ENCODE data around the gene PLEKHH3. TPM values are rescaled to one million over a fixed set of nuclear protein-coding genes. Genes with fewer than 3 reads are reported as not detected.

PLEKHH3 gene
- total and polyA plus RNA-seq, 4 donors: 4.2 to 10.3 (median 7.9) TPM

DNA sequence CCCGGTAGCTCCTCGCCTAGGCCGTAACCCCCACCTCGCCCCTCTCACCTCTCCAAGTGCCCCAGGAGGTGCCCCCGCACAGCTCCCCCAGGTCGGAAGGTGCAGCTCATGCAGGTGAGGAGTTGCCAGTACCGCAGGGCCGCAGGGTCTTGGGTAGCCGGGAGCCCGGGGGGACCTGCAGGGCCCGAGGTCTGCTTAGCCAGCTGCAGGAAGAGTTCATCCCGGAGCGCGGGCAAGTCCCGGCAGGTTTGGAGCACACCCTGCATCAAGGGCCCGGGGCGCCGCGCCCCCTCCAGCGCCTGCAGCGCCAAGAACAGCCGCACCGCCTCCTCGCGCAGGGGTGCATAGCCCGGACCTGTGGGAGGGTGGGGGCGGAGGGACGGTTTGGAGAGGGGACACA, 4.8 kb downstream of the PLEKHH3 start (continued):
- TF ChIP-seq RXRA (IDR thresholded peaks at IDR 0.05) (no peak), FOXA2 (IDR thresholded peaks at IDR 0.05) (no peak), EGR1 (IDR thresholded peaks at IDR 0.05; ENCODE audit: low read depth in 2 of 2) (no peak)

DNA sequence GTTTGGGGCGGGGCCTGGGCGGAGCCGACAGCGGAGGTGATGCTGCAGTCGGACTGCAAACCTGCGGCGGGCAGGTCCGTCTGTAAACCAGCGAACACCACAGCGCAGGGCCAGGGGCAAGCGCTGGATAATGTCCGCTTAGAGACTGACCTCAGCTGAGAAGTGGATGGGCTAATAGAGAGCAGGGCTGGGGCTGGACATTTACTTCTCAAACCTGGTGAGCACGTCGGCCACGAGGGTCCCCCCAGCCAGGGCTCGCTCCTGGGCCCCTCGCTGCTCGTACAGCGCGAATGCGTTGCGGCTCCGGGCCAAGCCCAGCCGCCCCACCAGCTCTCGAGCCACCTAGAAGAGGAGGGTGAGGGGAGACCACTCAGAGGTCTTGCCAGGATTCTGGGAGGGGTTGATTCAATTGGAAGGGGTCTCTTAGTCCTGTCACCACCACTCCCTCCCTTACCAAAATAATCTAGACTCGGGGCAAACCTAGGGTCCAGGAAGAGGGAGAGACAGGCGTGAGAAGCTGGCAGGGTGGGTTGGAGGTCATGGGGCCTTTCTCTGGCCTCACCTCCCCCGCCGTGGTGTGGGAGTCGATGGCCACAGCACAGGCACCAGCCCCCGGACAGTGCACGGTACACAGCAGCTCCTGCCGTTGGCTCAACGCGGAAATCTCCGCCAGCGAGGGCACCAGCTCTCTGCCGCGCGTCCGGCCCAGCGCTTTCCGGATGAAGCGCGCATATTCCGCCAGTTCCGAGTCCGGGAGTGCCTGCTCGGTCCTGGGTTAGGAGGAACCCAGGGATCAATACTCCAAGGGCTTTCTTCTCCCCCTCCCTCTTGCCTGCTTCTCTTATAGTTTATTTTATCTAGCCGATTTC, 5.8 kb downstream of the PLEKHH3 start:
- Histone ChIP-seq H3K27ac (ENCODE audit: low read depth in 1 of 2, low read length in 2 of 2) (no peak overlapping the region), H3K4me1 (ENCODE audit: control insufficient read depth in 4 of 4, insufficient read depth in 4 of 4, low read length in 3 of 4) (peaks cover 19 to 52% (median 24%) of the 10 kb centered on the region in 4 donors)

More for the DNA sequence above, 5.8 kb downstream of the PLEKHH3 start:
- H3K9ac ChIP-seq (ENCODE audit: low read depth in 1 of 2, low read length in 2 of 2): no peak overlapping the region
- no peaks in the 10 kb centered on the region for H3K9me3 ChIP-seq (ENCODE audit: control insufficient read depth in 4 of 4, low read length in 3 of 4)
- H3K27me3 ChIP-seq (ENCODE audit: control insufficient read depth in 4 of 4, insufficient read depth in 4 of 4, low read length in 3 of 4): no peaks in the 10 kb centered on the region
- peak; percentile 68 for DNase-seq (ENCODE audit: low spot score)
- peaks cover 9 to 24% (median 14%) of the 10 kb centered on the region in 4 donors for H3K36me3 ChIP-seq (ENCODE audit: control insufficient read depth in 4 of 4, insufficient read depth in 3 of 4, low read depth in 1 of 4, low read length in 3 of 4)
- TF ChIP-seq, protein P1, sequence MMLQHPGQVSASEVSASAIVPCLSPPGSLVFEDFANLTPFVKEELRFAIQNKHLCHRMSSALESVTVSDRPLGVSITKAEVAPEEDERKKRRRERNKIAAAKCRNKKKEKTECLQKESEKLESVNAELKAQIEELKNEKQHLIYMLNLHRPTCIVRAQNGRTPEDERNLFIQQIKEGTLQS (IDR thresholded peaks at IDR 0.05): no peak
- no peak for TF ChIP-seq NR2F2 (IDR thresholded peaks at IDR 0.05)
- TF ChIP-seq EGR1 (IDR thresholded peaks at IDR 0.05; ENCODE audit: low read depth in 2 of 2): no peak
- TF ChIP-seq HNF4A (conservative IDR thresholded peaks at IDR 0.05): no peak
- no peak for TF ChIP-seq HNF4G (IDR thresholded peaks at IDR 0.05)
- no peak for TF ChIP-seq FOXA1 (IDR thresholded peaks at IDR 0.05)
- TF ChIP-seq, protein P2, sequence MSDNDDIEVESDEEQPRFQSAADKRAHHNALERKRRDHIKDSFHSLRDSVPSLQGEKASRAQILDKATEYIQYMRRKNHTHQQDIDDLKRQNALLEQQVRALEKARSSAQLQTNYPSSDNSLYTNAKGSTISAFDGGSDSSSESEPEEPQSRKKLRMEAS (IDR thresholded peaks at IDR 0.05): no peak
- TF ChIP-seq YY1 (IDR thresholded peaks at IDR 0.05): no peak
- TF ChIP-seq, protein P3, sequence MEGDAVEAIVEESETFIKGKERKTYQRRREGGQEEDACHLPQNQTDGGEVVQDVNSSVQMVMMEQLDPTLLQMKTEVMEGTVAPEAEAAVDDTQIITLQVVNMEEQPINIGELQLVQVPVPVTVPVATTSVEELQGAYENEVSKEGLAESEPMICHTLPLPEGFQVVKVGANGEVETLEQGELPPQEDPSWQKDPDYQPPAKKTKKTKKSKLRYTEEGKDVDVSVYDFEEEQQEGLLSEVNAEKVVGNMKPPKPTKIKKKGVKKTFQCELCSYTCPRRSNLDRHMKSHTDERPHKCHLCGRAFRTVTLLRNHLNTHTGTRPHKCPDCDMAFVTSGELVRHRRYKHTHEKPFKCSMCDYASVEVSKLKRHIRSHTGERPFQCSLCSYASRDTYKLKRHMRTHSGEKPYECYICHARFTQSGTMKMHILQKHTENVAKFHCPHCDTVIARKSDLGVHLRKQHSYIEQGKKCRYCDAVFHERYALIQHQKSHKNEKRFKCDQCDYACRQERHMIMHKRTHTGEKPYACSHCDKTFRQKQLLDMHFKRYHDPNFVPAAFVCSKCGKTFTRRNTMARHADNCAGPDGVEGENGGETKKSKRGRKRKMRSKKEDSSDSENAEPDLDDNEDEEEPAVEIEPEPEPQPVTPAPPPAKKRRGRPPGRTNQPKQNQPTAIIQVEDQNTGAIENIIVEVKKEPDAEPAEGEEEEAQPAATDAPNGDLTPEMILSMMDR (IDR thresholded peaks at IDR 0.05; ENCODE audit: low read depth, low read length, missing input control): no peak
- TF ChIP-seq JUND (IDR thresholded peaks at IDR 0.05): no peak
- TF ChIP-seq RXRA (IDR thresholded peaks at IDR 0.05): no peak
- TF ChIP-seq, protein P4, sequence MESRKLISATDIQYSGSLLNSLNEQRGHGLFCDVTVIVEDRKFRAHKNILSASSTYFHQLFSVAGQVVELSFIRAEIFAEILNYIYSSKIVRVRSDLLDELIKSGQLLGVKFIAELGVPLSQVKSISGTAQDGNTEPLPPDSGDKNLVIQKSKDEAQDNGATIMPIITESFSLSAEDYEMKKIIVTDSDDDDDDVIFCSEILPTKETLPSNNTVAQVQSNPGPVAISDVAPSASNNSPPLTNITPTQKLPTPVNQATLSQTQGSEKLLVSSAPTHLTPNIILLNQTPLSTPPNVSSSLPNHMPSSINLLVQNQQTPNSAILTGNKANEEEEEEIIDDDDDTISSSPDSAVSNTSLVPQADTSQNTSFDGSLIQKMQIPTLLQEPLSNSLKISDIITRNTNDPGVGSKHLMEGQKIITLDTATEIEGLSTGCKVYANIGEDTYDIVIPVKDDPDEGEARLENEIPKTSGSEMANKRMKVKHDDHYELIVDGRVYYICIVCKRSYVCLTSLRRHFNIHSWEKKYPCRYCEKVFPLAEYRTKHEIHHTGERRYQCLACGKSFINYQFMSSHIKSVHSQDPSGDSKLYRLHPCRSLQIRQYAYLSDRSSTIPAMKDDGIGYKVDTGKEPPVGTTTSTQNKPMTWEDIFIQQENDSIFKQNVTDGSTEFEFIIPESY (IDR thresholded peaks at IDR 0.05): no peak
- no peak for TF ChIP-seq TAF1 (conservative IDR thresholded peaks at IDR 0.05)
- TF ChIP-seq GABPA (IDR thresholded peaks at IDR 0.05 in 1 of 2, conservative IDR thresholded peaks at IDR 0.05 in 1 of 2): no peak
- TF ChIP-seq FOXA2 (IDR thresholded peaks at IDR 0.05): no peak
- TF ChIP-seq SP1 (IDR thresholded peaks at IDR 0.05): no peak
- TF ChIP-seq, protein P5, sequence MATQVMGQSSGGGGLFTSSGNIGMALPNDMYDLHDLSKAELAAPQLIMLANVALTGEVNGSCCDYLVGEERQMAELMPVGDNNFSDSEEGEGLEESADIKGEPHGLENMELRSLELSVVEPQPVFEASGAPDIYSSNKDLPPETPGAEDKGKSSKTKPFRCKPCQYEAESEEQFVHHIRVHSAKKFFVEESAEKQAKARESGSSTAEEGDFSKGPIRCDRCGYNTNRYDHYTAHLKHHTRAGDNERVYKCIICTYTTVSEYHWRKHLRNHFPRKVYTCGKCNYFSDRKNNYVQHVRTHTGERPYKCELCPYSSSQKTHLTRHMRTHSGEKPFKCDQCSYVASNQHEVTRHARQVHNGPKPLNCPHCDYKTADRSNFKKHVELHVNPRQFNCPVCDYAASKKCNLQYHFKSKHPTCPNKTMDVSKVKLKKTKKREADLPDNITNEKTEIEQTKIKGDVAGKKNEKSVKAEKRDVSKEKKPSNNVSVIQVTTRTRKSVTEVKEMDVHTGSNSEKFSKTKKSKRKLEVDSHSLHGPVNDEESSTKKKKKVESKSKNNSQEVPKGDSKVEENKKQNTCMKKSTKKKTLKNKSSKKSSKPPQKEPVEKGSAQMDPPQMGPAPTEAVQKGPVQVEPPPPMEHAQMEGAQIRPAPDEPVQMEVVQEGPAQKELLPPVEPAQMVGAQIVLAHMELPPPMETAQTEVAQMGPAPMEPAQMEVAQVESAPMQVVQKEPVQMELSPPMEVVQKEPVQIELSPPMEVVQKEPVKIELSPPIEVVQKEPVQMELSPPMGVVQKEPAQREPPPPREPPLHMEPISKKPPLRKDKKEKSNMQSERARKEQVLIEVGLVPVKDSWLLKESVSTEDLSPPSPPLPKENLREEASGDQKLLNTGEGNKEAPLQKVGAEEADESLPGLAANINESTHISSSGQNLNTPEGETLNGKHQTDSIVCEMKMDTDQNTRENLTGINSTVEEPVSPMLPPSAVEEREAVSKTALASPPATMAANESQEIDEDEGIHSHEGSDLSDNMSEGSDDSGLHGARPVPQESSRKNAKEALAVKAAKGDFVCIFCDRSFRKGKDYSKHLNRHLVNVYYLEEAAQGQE (IDR thresholded peaks at IDR 0.05): no peak
- WGBS: 83% methylated on average over 50 of the region's 50 CpGs
- no peak overlapping the region for H3K4me3 ChIP-seq (ENCODE audit: low read depth in 1 of 3, low read length in 3 of 3)
